ENCODE data around the gene HGFAC. TPM values are rescaled to one million over a fixed set of nuclear protein-coding genes. Genes with fewer than 3 reads are reported as not detected.

Gene HGFAC
- total RNA-seq, 1 experiment from 2014 or later = 0.37 TPM

- H3K9ac ChIP-seq (ENCODE audit: extremely low read depth, insufficient read length, low read length) = no peak overlapping the region
- H3K27me3 Mint-ChIP-seq (ENCODE audit: low read depth) = peaks cover 90% of the 10 kb centered on the region
- TF ChIP-seq CTCF (conservative IDR thresholded peaks at IDR 0.05) = no peak
- no peaks in the 10 kb centered on the region for H3K36me3 Mint-ChIP-seq (ENCODE audit: insufficient read depth in 1 of 3, low read depth in 3 of 3)
- no peaks in the 10 kb centered on the region for H3K79me1 ChIP-seq (ENCODE audit: insufficient read depth, low read depth, low read length, poor library complexity, severe bottlenecking)
- no peak overlapping the region for H2BK5ac ChIP-seq (ENCODE audit: insufficient read length, low read length)
- no peaks in the 10 kb centered on the region for H3K9me3 ChIP-seq (ENCODE audit: control insufficient read depth, low read depth, low read length)
- H4K5ac ChIP-seq (ENCODE audit: insufficient read length, low read depth, low read length) = no peak overlapping the region
- H2AK5ac ChIP-seq (ENCODE audit: insufficient read length, low read length) = no peak overlapping the region
- H3K23ac ChIP-seq (ENCODE audit: insufficient read length, low read depth, low read length) = no peak overlapping the region
- no peak overlapping the region for H4K91ac ChIP-seq (ENCODE audit: insufficient read length, low read depth, low read length)
- H3T11ph ChIP-seq (ENCODE audit: low read length) = no peak overlapping the region
- H2BK120ac ChIP-seq (ENCODE audit: low read depth, low read length, poor library complexity, severe bottlenecking) = no peak overlapping the region
- H2AFZ ChIP-seq (ENCODE audit: low read length) = no peak overlapping the region
- H3K79me2 ChIP-seq (ENCODE audit: insufficient read depth, low read length) = no peaks in the 10 kb centered on the region
- no CpG with 5 or more reads among the region's 23 CpGs for WGBS (ENCODE audit: extremely low coverage, insufficient read length, low lambda C conversion rate)
- DNase-seq = no peak
- H4K8ac ChIP-seq (replicated peaks; ENCODE audit: insufficient read length, low read depth, low read length) = no peak overlapping the region
- H3K18ac ChIP-seq (ENCODE audit: insufficient read length, low read depth, low read length) = no peak overlapping the region
- no peak overlapping the region for H3K27ac Mint-ChIP-seq
- no peak overlapping the region for H3K14ac ChIP-seq (ENCODE audit: insufficient read depth, low read length)
- H3K23me2 ChIP-seq (ENCODE audit: insufficient read length, low read depth, low read length, poor library complexity, severe bottlenecking) = peaks cover 4% of the 10 kb centered on the region
- H3K4me2 ChIP-seq (ENCODE audit: insufficient read depth, insufficient read length, low read length) = no peak overlapping the region
- H3K27me3 ChIP-seq (ENCODE audit: insufficient read depth, low read length) = peaks cover 10% of the 10 kb centered on the region; the same call in 1 of the 2 replicates
- H2BK15ac ChIP-seq (ENCODE audit: low read depth, low read length) = no peak overlapping the region
- no peak overlapping the region for H3K27ac ChIP-seq (ENCODE audit: insufficient read length, low read depth, low read length)
- peaks cover 4% of the 10 kb centered on the region; the same call in 1 of the 2 replicates for H3K4me1 ChIP-seq (ENCODE audit: insufficient read depth, low read length)
- H2BK12ac ChIP-seq (ENCODE audit: insufficient read length, low read depth, low read length) = no peak overlapping the region
- H4K20me1 ChIP-seq (ENCODE audit: control insufficient read depth, insufficient read depth, insufficient read length) = no peaks in the 10 kb centered on the region
- H3K4me3 Mint-ChIP-seq = no peak overlapping the region
- H2BK20ac ChIP-seq (ENCODE audit: low read depth, low read length, poor library complexity, severe bottlenecking) = no peak overlapping the region
- no peaks in the 10 kb centered on the region for H3K9me3 Mint-ChIP-seq
- H3K4me1 Mint-ChIP-seq = peaks cover 23 to 39% of the 10 kb centered on the region in 2 experiments
- no peak overlapping the region for H3K56ac ChIP-seq (ENCODE audit: insufficient read length, low read depth, low read length)
- H3K4ac ChIP-seq (ENCODE audit: low read depth, low read length) = no peak overlapping the region
Measured at GRCh38 chr4:3483471-3483921, 41.7 kb downstream of the HGFAC start.

Data from H9 (cell line).